ENCODE data around the gene CYTL1.

DNA sequence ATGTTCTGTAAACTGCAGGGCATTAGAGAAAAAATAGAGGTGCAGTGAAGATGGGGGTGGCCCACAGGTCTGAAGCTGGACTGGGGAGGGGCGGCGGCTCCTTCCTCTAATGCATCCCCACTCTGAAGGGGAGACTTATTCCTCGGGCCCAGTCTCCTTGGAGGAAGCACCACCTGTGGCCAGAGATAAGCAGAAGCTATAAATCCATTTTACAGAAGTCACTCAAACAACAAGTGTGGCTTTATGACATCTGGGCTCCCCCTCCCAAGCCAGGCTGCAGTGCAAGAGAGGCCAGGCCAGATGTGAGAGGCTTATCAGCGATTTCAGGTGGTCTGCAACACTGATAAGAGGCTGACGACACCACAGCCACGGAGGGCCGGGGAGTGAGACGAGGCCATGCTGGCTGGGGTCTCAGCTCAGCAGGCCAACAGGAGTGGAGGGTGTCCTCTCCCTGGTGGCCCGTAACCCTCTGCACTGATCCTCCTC, 15.8 kb downstream of the CYTL1 start:
- no peak for TF ChIP-seq ZNF335 (CRISPR knock-in tag; IDR thresholded peaks at IDR 0.05)
- no peak for TF ChIP-seq ONECUT2 (CRISPR knock-in tag; IDR thresholded peaks at IDR 0.05)
- TF ChIP-seq CAMTA2 (CRISPR knock-in tag; IDR thresholded peaks at IDR 0.05; ENCODE audit: borderline replicate concordance) = no peak
- no peak for TF ChIP-seq ZNF331 (CRISPR knock-in tag; IDR thresholded peaks at IDR 0.05)
- no peak for TF ChIP-seq FOXK2 (IDR thresholded peaks at IDR 0.05)
- no peak for TF ChIP-seq MIER2 (CRISPR knock-in tag; IDR thresholded peaks at IDR 0.05)
- TF ChIP-seq NFIC (IDR thresholded peaks at IDR 0.05; ENCODE audit: low read length) = no peak
- TF ChIP-seq ZBTB7A (CRISPR knock-in tag; IDR thresholded peaks at IDR 0.05) = no peak
- no peak for TF ChIP-seq ZNF549 (CRISPR knock-in tag; IDR thresholded peaks at IDR 0.05)
- no peak for TF ChIP-seq CTCF (CRISPR knock-in tag; IDR thresholded peaks at IDR 0.05)
- no peak for TF ChIP-seq ZNF816 (CRISPR knock-in tag; IDR thresholded peaks at IDR 0.05; ENCODE audit: borderline replicate concordance)
- TF ChIP-seq ZNF512 (CRISPR knock-in tag; IDR thresholded peaks at IDR 0.05) = no peak
- no peak for TF ChIP-seq ZNF501 (CRISPR knock-in tag; IDR thresholded peaks at IDR 0.05)
